ENCODE measurements around the gene SLC6A20.

SLC6A20 gene

DNA sequence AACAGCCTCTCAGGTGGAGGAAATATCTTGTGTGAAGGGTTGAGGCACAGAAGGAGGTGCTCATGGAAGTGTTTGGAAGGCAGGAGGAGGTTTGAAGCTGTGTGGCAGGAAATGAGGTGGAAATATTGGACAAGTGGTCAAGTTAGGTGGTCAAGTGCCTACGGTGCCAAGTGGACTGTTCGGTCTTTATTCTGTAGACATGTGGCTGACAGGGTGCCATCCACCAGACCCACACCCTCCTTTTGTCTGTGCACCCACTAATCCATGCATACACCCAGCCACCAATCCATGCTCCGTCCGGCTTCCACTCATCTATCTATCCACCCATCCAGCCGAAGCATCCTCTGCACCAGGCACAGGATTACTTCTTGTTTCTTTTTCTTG is 2.2 kb downstream of the SLC6A20 start:
- H3K4me1 Mint-ChIP-seq: peaks cover 22 to 34% of the 10 kb centered on the region in 2 donors
- no peak overlapping the region for H3K27ac Mint-ChIP-seq
- peaks cover 34 to 40% of the 10 kb centered on the region in 2 donors for H3K27me3 Mint-ChIP-seq
- peaks cover 6 to 12% of the 10 kb centered on the region in 2 donors for H3K9me3 Mint-ChIP-seq
- DNase-seq (no peak), ATAC-seq (replicated peaks) (no peak)
- H3K36me3 Mint-ChIP-seq: peaks cover 0 to 11% of the 10 kb centered on the region in 2 donors
- no peak overlapping the region for H3K4me3 Mint-ChIP-seq

DNA sequence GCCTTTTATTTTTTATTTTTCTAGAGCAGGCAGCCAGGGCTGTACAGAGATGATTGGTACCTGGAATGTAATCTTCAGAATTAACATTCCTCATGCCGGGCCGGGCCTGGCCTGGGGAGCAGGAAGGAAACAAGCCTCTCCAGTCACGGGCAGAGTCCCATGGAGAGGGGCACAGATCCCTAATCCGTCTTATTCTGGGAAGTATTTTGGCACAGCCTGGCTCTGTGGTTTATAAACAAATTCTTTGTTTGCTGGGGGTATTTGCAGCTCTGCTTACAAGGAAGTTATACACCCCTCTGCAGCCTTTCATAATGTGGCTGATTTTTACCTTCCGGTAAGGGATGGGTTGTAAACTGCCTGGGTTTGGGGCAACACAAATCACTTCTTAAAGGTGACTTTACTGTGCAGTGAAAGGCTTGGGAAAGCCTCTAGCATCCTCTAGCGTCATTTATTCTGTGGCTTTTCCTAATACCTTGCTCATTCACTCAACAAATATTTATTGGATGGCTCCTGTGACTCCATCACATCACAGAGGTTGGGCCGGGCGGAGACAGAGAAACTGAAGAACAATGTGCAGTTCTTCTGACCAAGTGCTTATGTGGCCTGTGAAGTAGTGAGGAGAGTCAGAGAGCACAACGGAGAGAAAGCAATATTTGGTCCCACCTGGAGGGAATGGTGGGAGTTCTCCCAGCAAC is 2.7 kb downstream of the SLC6A20 start:
- Mint-ChIP-seq H3K4me3 (no peak overlapping the region), H3K9me3 (peaks cover 6 to 12% of the 10 kb centered on the region in 2 donors), H3K27me3 (peaks cover 29 to 35% of the 10 kb centered on the region in 2 donors), H3K4me1 (peaks cover 22 to 34% of the 10 kb centered on the region in 2 donors), H3K27ac (no peak overlapping the region), H3K36me3 (peaks cover 0 to 11% of the 10 kb centered on the region in 2 donors)
- ATAC-seq (replicated peaks): no peak
- no peak for DNase-seq

DNA sequence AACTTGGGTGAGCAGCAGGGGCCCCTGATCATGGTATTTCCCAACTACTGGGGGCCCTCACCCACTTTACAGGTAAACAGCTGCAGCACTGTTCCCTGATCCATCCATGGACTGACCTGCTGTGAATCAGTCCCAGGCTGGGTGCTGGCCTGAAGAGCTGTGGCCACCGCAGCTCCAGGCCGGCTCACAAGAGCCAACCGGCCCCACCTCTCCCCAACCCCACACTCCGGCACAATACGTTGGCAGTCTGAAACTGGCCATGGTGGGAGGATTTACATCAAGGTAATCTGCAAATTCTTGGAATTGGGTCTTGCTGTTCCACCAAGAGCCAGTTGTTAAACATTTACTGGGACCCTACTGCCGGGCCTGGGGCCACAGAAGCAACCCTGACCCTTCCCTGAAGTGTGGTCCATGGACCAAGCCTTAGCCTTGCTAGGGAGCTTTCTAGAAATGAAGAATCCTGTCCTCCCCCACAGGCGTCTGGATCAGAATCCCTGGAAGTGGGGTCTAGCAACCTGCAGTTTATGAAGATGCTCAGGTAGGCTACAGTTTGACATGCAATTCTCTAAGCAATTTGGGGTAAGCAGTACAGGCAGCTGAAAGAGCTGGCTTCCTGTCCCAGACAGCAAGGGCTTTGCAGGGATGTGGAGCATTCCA is 3.7 kb downstream of the SLC6A20 start:
- peaks cover 6 to 12% of the 10 kb centered on the region in 2 donors for H3K9me3 Mint-ChIP-seq
- peaks cover 23 to 26% of the 10 kb centered on the region in 2 donors for H3K27me3 Mint-ChIP-seq
- H3K36me3 Mint-ChIP-seq: peaks cover 0 to 11% of the 10 kb centered on the region in 2 donors
- no peak overlapping the region for H3K4me3 Mint-ChIP-seq
- peaks cover 22 to 34% of the 10 kb centered on the region in 2 donors for H3K4me1 Mint-ChIP-seq
- DNase-seq: no peak
- no peak for ATAC-seq (replicated peaks)
- no peak overlapping the region for H3K27ac Mint-ChIP-seq

DNA sequence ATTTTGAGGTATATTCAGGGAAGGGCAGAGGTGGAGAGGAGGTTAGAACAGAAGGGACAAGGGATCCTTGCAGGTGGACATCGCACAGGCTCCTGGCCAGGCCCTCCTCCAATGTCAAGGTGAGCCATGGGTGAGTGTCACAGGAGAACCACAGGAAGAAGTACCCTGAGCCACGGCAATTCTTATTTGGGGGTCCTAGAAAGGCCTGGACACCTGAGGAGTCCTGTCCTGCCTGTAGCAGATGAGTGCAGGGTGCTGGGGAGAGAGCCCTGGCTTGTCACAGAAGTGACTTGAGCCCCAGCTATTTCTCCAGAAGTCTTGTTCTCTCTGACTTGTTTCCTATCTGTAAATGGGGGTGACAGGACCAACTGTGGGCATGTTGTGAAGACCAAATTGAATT is 4.3 kb downstream of the SLC6A20 start:
- no peak overlapping the region for H3K4me3 Mint-ChIP-seq
- H3K36me3 Mint-ChIP-seq: peaks cover 0 to 11% of the 10 kb centered on the region in 2 donors
- H3K9me3 Mint-ChIP-seq: peaks cover 6 to 12% of the 10 kb centered on the region in 2 donors
- H3K4me1 Mint-ChIP-seq: peaks cover 22 to 33% of the 10 kb centered on the region in 2 donors
- H3K27me3 Mint-ChIP-seq: peaks cover 17 to 20% of the 10 kb centered on the region in 2 donors
- DNase-seq (no peak), ATAC-seq (replicated peaks) (no peak)
- H3K27ac Mint-ChIP-seq: no peak overlapping the region

DNA sequence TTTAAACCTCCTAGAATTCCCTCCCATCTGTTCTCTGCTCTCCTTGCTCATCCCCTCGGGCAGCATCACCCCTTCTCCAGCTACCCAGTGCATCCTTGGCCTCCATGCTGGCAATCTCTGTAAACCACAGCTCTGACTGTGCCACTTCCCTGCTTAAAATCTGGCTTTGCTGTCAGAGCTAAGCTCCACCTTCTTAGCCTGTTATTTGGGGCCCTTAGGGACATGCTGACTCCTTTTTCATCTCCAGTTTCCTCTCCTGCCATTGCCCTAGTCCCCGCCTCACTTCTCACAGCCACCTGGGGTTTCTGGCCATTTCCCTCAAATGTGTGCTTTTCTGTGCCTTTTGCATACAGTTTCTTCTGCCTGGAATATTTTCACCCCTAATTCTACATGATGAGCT is 5.7 kb downstream of the SLC6A20 start:
- peaks cover 6 to 12% of the 10 kb centered on the region in 2 donors for H3K9me3 Mint-ChIP-seq
- peaks cover 0 to 11% of the 10 kb centered on the region in 2 donors for H3K36me3 Mint-ChIP-seq
- no peak overlapping the region for H3K4me3 Mint-ChIP-seq
- DNase-seq (no peak), ATAC-seq (replicated peaks) (no peak)
- peaks cover 4 to 7% of the 10 kb centered on the region in 2 donors for H3K27me3 Mint-ChIP-seq
- peaks cover 17 to 22% of the 10 kb centered on the region in 2 donors for H3K4me1 Mint-ChIP-seq
- H3K27ac Mint-ChIP-seq: no peak overlapping the region

- no peak for ATAC-seq (replicated peaks)
- H3K36me3 Mint-ChIP-seq: peaks cover 0 to 11% of the 10 kb centered on the region in 2 donors
Observed at GRCh38 chr3:45789235-45789812, 7.0 kb downstream of the SLC6A20 start.

DNA sequence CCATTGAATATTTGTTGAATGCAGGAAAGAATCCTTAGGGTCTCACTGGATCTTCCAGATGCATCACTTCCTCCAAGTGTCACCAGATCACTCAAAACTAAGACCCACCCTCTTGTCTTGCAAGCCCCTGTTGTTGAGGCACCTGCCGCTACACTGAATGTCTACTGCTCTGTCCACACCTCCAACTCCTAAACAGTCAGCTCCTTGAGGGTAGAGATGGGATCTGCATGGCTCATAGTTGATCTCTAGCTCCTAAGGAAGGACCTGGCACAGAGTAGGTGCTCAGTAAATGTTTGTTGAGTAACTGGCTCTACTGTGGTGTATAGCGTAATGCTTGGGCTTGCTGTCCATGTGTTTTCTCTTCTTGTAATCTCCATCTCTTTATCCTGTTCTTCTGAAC is 8.8 kb downstream of the SLC6A20 start:
- H3K36me3 Mint-ChIP-seq: peaks cover 0 to 11% of the 10 kb centered on the region in 2 donors
- H3K4me3 Mint-ChIP-seq: no peak overlapping the region
- H3K9me3 Mint-ChIP-seq: peaks cover 11 to 12% of the 10 kb centered on the region in 2 donors
- ATAC-seq (replicated peaks) (no peak), DNase-seq (no peak)
- no peak overlapping the region for H3K27ac Mint-ChIP-seq
- peaks cover 13 to 17% of the 10 kb centered on the region in 2 donors for H3K4me1 Mint-ChIP-seq
- H3K27me3 Mint-ChIP-seq: no peaks in the 10 kb centered on the region

More at GRCh38 chr3:45789235-45789812, 7.0 kb downstream of the SLC6A20 start:
- Mint-ChIP-seq H3K4me1 (peaks cover 15 to 17% of the 10 kb centered on the region in 2 donors), H3K27ac (no peak overlapping the region), H3K9me3 (peaks cover 11 to 12% of the 10 kb centered on the region in 2 donors), H3K27me3 (no peaks in the 10 kb centered on the region), H3K4me3 (no peak overlapping the region)
- DNase-seq: no peak

DNA sequence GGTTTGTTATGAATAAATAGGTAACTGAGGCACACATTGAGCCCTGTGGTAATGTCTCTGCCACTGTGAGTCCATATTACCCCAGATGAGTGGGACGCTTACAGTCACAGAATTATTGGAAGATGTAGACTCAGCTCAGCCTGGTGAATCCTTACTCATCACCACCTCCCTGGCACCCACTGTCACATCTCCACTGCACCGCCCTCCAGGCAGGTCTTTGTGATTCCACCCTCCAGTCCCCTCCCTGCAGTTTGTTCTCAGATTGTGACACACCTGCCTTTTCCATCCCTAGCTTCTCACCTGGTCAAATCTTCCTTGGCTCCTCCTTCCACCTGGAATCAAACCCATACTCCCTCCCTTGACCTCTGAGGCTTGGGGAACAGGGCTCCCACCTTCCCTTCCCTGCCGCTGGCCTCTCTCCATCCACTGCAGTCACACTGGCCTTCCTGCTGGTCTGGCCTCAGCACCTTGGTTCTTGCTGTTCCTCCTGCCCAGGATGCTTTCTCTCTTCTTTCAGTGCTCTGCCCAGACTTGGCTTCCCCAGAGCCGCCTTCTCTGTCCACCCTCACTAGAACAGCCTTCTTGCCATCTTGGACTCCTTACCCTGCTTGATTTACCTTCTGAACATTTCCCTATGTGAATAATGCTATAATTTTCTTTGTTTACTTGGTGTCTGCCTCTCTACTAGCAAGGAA is 9.4 kb downstream of the SLC6A20 start:
- Mint-ChIP-seq H3K4me1 (peaks cover 11 to 12% of the 10 kb centered on the region in 2 donors), H3K27me3 (no peaks in the 10 kb centered on the region), H3K36me3 (peaks cover 0 to 11% of the 10 kb centered on the region in 2 donors), H3K4me3 (no peak overlapping the region), H3K9me3 (peaks cover 11 to 12% of the 10 kb centered on the region in 2 donors), H3K27ac (no peak overlapping the region)
- no peak for DNase-seq
- ATAC-seq (replicated peaks): no peak

- Mint-ChIP-seq H3K4me3 (no peak overlapping the region), H3K27me3 (no peaks in the 10 kb centered on the region), H3K4me1 (peaks cover under 1 to 3% of the 10 kb centered on the region in 2 donors), H3K9me3 (peaks cover 9 to 11% of the 10 kb centered on the region in 2 donors), H3K36me3 (peaks cover 0 to 9% of the 10 kb centered on the region in 2 donors), H3K27ac (no peak overlapping the region)
- no peak for DNase-seq
- no peak for ATAC-seq (replicated peaks)
Observed at GRCh38 chr3:45785605-45786150, 10.7 kb downstream of the SLC6A20 start.

DNA sequence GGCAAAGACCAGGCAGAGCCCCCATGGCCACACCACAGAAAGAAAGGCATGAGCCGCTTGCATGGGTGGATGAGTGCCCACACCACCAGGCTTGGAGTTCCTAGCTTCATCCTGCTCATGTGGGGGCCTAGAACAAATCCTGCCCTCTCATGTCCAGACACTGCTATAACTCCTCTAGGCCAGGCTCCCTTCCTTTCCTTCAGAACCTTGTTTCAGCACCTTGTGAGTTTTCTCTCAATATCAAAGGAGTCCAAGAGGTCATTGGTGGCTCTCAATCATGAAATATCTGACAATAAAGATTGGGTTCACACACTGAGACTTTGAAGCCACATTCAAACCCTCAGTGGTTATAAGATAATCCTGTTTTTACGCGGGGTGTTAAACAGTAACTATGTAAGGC is 12.7 kb downstream of the SLC6A20 start:
- Mint-ChIP-seq H3K9me3 (peaks cover 0 to 4% of the 10 kb centered on the region in 2 donors), H3K4me3 (no peak overlapping the region), H3K27ac (no peak overlapping the region), H3K4me1 (no peaks in the 10 kb centered on the region), H3K27me3 (no peaks in the 10 kb centered on the region), H3K36me3 (no peaks in the 10 kb centered on the region)
- DNase-seq (no peak), ATAC-seq (replicated peaks) (no peak)

GRCh38 chr3:45782381-45782780 is 14.0 kb downstream of the SLC6A20 start:
- no peaks in the 10 kb centered on the region for H3K27me3 Mint-ChIP-seq
- H3K36me3 Mint-ChIP-seq: no peaks in the 10 kb centered on the region
- no peaks in the 10 kb centered on the region for H3K4me1 Mint-ChIP-seq

DNA sequence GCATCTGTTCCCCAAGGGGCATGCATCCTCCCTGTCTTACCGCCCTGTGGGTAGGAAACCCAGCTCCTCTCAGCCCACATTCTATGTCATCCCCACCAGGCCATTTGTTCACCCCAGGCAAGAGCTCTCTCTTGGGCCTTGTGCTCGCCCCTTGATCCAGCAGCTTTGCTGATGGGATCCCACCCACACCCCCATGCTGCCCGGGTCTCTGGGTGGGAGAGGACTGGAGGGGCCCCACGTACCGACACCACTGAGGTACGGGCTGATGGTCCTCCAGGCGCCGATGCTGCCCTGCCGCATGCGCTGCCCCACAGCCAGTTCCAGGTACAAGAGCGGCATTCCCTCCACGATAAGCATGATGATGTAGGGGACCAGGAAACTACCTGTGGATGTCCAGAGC is 14.5 kb downstream of the SLC6A20 start:
- ATAC-seq (replicated peaks): no peak
- H3K9me3 Mint-ChIP-seq: peaks cover 0 to 4% of the 10 kb centered on the region in 2 donors
- H3K27me3 Mint-ChIP-seq: no peaks in the 10 kb centered on the region
- H3K36me3 Mint-ChIP-seq: no peaks in the 10 kb centered on the region
- H3K4me1 Mint-ChIP-seq: no peaks in the 10 kb centered on the region
- H3K4me3 Mint-ChIP-seq: no peak overlapping the region
- no peak overlapping the region for H3K27ac Mint-ChIP-seq
- no peak for DNase-seq

More at GRCh38 chr3:45782381-45782780, 14.0 kb downstream of the SLC6A20 start:
- no peak for ATAC-seq (replicated peaks)
- H3K4me3 Mint-ChIP-seq: no peak overlapping the region
- no peak overlapping the region for H3K27ac Mint-ChIP-seq
- DNase-seq: no peak
- peaks cover 0 to 4% of the 10 kb centered on the region in 2 donors for H3K9me3 Mint-ChIP-seq

- ATAC-seq (replicated peaks) (no peak), DNase-seq (no peak)
- Mint-ChIP-seq H3K36me3 (no peaks in the 10 kb centered on the region), H3K27ac (no peak overlapping the region), H3K4me3 (no peak overlapping the region), H3K27me3 (no peaks in the 10 kb centered on the region), H3K9me3 (peaks cover 0 to 4% of the 10 kb centered on the region in 2 donors), H3K4me1 (no peaks in the 10 kb centered on the region)
Observed at GRCh38 chr3:45781271-45781670, 15.1 kb downstream of the SLC6A20 start.

All from stimulated activated naive B cell treated with anti-CD40 and anti-IgM and Interleukin-4, amounts not matched to agents 10 μg/mL and 1 μg/mL and 100 μg/mL, for 72 hours (primary cell).